Stimulated activated naive B cell treated with anti-CD40 and anti-IgM and Interleukin-4, amounts not matched to agents 10 μg/mL and 1 μg/mL and 100 μg/mL, for 72 hours (primary cell): Measurements from ENCODE around the gene LRRC3.
A peak's percentile ranks its signal among the peaks of the same experiment; 100 is the strongest.

Experiments used
- ATAC-seq, 2 donors: fragments of 150-1000 bp; cut with Tn5 transposase; replicated peaks; 2 replicates each; pipeline ENCODE4 v1.10.0; 2021; ENCODE audit warnings: moderate library complexity in 1 of 2
- DNase-seq: peaks from one replicate; pipeline ENCODE4 v3.0.0; 2021
- H3K27ac Mint-ChIP-seq: one replicate; pipeline ENCODE4 v1.8.0; 2022; ENCODE audit warnings: mild to moderate bottlenecking, mixed read lengths
- H3K27me3 Mint-ChIP-seq, 2 donors: one replicate each; pipeline ENCODE4 v1.8.0; 2022; ENCODE audit warnings: mixed read lengths in 2 of 2
- H3K36me3 Mint-ChIP-seq, 2 donors: one replicate each; pipeline ENCODE4 v1.8.0; 2022; ENCODE audit warnings: mixed read lengths in 2 of 2, mild to moderate bottlenecking in 1 of 2
- H3K4me1 Mint-ChIP-seq, 2 donors: one replicate each; pipeline ENCODE4 v1.8.0; 2022; ENCODE audit warnings: mixed read lengths in 2 of 2, mild to moderate bottlenecking in 1 of 2
- H3K4me3 Mint-ChIP-seq, 2 donors: one replicate each; pipeline ENCODE4 v1.8.0; 2022; ENCODE audit warnings: mild to moderate bottlenecking in 2 of 2, mixed read lengths in 2 of 2, moderate library complexity in 1 of 2
- H3K9me3 Mint-ChIP-seq, 2 donors: one replicate each; pipeline ENCODE4 v1.8.0; 2022; ENCODE audit warnings: mixed read lengths in 2 of 2, mild to moderate bottlenecking in 1 of 2

LRRC3 gene

DNA sequence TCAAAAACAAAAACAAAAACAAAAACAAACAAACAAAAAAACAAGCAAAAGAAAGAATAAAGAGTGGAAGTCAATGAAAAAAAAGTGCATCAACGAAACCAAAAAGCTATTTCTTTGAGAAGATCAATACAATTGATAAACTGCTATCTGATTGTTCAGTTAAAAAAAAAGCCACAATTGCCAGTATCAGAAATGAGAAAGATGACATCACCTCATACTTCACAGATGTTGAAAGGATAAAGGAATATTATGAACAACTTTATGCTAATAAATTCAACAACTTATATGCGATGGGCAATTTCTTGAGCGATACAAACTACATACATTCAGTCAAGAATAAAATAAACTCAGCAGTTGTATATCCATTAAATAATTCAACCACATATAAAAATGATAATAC, 2.2 kb upstream of the LRRC3 start:
- H3K9me3 Mint-ChIP-seq, result peaks cover 0 to 6% of the 10 kb centered on the region in 2 donors
- peaks cover 31 to 36% of the 10 kb centered on the region in 2 donors for H3K27me3 Mint-ChIP-seq
- DNase-seq, result no peak
- peaks cover 2 to 15% of the 10 kb centered on the region in 2 donors for H3K4me1 Mint-ChIP-seq
- H3K4me3 Mint-ChIP-seq, result no peak overlapping the region
- ATAC-seq, result no peak
- no peak overlapping the region for H3K27ac Mint-ChIP-seq
- no peaks in the 10 kb centered on the region for H3K36me3 Mint-ChIP-seq

DNA sequence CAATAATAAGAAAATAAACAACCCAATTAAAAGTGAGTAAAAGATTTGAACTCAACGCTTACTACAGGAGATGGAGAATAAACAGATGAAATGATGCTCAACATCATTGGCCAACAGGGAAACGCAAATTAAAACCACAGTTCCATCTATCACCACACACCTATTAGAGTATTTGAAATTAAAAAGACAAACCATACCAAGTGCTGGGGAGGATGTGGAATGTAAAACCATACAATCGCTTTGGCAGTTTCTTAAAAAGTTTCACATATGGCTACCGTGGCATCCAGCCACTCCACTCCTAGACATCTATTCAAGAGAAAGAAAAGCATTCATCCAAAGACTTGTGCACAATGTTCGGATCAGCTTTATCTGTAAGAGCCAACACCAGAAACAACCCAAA, 1.3 kb upstream of the LRRC3 start:
- ATAC-seq, result no peak
- peaks cover 0 to 6% of the 10 kb centered on the region in 2 donors for H3K9me3 Mint-ChIP-seq
- H3K27me3 Mint-ChIP-seq, result peaks cover 27 to 28% of the 10 kb centered on the region in 2 donors
- no peak for DNase-seq
- peaks cover 2 to 15% of the 10 kb centered on the region in 2 donors for H3K4me1 Mint-ChIP-seq
- no peaks in the 10 kb centered on the region for H3K36me3 Mint-ChIP-seq
- no peak overlapping the region for H3K4me3 Mint-ChIP-seq
- no peak overlapping the region for H3K27ac Mint-ChIP-seq

DNA sequence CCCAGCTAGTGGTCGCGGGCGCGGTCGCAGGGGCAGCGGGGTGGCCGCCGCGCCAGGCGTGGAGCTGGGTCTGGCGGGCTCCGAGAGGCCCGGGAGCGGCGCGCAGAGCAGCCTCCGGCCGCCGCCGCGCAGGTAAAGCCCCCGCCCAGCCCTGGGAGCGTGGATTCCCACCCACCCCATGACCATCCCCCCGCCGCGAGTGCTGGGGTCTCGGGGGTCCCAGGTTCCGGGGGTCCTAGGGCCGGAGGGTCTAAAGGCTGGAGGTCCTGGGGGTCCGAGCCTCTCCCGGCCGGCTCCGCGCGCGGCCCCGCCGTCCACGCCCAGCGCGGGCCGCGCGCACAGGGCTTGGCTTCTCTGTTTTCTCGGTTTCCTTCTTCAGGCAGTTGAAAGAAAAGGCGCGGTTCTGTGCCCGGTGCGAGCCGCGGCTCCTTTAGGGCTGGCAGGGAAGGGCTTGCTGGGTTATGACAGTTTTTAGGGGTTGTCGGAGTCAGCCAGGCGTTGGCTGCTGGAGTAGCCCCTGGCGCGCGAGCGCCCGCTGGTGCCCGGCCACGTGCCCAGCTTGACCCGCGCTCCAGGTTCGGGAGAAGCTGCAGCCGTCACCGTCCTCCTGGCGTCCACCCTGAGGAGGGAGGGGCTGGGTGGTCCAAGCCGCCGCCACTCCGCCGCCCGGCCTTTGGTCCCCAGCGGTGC, 359 bp downstream of the LRRC3 start:
- H3K4me3 Mint-ChIP-seq, result peak overlapping the region; percentile 81 to 84
- no peaks in the 10 kb centered on the region for H3K36me3 Mint-ChIP-seq
- peaks cover 15 to 17% of the 10 kb centered on the region in 2 donors for H3K27me3 Mint-ChIP-seq
- DNase-seq (peak; percentile 38), ATAC-seq (peak; percentile 74 to 76)
- peaks cover 2 to 15% of the 10 kb centered on the region in 2 donors for H3K4me1 Mint-ChIP-seq
- peak overlapping the region; percentile 31 for H3K27ac Mint-ChIP-seq
- peaks cover 0 to 6% of the 10 kb centered on the region in 2 donors for H3K9me3 Mint-ChIP-seq

DNA sequence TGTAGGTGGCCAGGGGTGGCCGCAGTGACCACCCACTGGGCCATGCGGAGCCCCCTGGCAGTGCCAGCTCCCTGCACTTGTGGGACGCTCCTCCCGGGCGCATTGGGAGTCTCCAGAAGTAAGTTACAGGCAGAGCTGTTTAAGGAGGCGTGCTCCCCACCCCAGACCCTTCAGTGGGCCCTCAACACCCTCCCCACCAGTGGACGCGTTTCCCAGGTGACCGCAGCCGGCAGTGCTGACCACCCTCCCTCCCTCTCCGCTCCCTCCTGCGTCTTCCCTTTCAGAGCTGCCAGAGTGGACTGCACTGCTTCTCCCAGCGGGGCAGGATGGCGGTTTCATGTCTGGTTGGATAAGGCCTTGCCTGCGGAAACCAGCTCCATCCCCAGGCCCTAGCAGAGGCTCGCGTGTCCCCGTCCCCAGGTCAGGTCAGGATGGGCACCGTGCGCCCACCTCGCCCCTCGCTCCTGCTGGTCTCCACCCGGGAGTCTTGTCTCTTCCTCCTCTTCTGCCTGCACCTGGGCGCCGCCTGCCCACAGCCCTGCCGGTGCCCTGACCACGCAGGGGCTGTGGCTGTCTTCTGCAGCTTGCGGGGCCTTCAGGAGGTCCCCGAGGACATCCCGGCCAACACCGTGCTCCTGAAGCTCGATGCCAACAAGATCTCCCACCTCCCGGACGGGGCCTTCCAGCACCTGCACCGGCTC, 1.1 kb downstream of the LRRC3 start:
- ATAC-seq (no peak), DNase-seq (no peak)
- Mint-ChIP-seq H3K36me3 (no peaks in the 10 kb centered on the region), H3K4me3 (peak overlapping the region; percentile 62 to 84), H3K4me1 (peaks cover 2 to 15% of the 10 kb centered on the region in 2 donors), H3K9me3 (peaks cover 0 to 6% of the 10 kb centered on the region in 2 donors), H3K27ac (no peak overlapping the region), H3K27me3 (peaks cover 8 to 11% of the 10 kb centered on the region in 2 donors)

DNA sequence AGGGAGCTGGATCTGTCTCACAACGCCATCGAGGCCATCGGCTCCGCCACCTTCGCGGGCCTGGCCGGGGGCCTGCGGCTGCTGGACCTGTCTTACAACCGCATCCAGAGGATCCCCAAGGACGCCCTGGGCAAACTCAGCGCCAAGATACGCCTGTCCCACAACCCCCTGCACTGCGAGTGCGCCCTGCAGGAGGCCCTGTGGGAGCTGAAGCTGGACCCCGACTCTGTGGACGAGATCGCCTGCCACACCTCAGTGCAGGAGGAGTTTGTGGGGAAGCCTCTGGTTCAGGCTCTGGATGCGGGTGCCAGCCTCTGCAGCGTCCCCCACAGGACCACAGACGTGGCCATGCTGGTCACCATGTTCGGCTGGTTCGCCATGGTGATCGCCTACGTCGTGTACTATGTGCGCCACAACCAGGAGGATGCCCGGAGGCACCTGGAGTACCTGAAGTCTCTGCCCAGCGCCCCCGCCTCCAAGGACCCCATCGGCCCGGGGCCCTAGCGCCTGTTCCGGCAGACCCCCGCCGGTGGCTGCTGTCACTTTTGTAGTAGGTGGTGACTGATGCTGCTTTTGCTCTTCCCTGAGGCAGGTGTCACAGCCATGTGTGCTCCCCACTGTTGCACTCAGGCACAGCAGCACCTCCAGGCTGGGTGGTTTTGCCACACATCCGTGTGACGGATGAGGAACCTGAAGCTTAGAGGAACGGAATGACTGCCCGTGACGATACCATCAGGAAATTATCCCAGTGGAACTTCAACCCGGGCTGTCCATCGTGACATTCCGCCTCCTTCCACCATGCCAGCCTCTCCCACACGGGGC, 1.8 kb downstream of the LRRC3 start:
- ATAC-seq (no peak), DNase-seq (no peak)
- peaks cover under 1 to 3% of the 10 kb centered on the region in 2 donors for H3K27me3 Mint-ChIP-seq
- H3K27ac Mint-ChIP-seq, result no peak overlapping the region
- H3K4me1 Mint-ChIP-seq, result peaks cover 2 to 15% of the 10 kb centered on the region in 2 donors
- peak overlapping the region; percentile 62 to 74 for H3K4me3 Mint-ChIP-seq
- no peaks in the 10 kb centered on the region for H3K36me3 Mint-ChIP-seq
- peaks cover 0 to 6% of the 10 kb centered on the region in 2 donors for H3K9me3 Mint-ChIP-seq

DNA sequence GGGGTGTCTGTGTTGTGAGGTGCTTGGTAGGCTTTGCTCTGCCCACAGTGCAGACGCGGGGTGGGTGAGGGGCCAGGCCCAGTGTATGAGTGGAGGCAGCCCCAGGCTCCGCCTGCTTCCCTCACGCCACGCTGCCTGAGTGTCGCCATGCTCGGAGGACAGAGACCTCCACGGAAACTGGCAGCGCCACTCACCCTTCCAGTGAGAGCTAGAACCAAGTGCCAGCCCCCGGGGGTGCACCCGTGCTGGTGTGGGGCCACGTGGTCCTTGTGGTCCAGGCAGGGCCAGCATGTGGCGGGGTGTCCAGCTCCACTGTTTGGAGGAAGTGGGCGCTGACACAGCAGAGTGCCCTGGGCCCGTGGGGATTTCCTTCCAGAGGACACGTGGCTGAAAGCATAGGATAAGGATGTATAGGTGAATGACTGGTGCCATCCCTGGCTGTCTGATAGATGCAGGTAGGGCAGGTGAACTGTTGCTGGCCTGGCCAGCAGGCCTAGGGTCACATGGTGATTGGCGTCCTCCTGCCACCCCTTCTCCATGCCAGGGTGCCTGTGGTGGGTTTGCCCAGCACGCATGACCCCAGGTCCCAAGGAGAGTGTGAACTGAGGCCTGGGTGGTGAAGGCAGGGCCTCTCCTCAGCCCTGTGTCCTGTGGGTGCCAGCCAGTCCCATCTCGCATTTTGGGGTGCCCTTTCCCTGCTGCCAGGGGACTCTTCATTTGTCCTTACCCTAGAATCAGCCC, 3.8 kb downstream of the LRRC3 start:
- H3K36me3 Mint-ChIP-seq, result no peaks in the 10 kb centered on the region
- ATAC-seq (no peak), DNase-seq (no peak)
- no peaks in the 10 kb centered on the region for H3K27me3 Mint-ChIP-seq
- peaks cover 0 to 2% of the 10 kb centered on the region in 2 donors for H3K9me3 Mint-ChIP-seq
- peaks cover 2 to 15% of the 10 kb centered on the region in 2 donors for H3K4me1 Mint-ChIP-seq
- H3K27ac Mint-ChIP-seq, result no peak overlapping the region
- no peak overlapping the region for H3K4me3 Mint-ChIP-seq

DNA sequence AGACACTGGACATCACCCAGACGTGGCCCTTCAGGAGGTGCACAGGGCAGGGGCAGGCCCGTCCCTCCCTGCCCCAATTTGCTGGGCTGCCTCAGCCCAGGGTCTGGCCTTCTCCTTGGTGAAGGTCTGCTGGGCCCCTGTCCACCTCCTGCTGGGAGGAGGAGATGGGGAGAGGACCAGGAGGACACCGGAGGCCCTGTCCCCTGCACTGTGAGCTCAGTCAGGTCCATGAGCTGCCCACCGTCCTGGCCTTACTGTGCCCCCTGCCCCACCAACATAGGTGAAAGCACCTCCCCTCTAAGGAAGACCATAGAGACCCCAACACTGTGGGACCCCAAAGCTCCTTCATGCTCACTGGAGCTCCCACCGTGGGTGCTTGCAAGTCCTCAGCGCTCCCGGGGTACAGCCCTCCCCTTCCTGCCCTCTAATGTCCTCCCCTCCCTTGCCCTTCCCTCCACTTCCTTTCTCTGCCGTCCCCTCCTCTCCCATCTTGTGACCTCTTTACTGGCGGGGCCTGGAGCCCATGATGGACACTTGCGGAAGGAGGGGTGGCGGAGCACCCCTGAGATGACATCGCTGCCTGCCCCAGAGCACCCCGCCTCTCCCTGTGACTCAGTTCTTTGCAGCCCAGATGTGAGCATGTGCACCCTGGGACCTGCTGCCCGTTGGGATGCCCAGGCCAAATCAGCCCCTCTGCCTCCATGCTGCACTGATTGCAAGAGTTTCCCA, 4.6 kb downstream of the LRRC3 start:
- Mint-ChIP-seq H3K36me3 (no peaks in the 10 kb centered on the region), H3K27ac (no peak overlapping the region), H3K4me1 (peaks cover 2 to 11% of the 10 kb centered on the region in 2 donors), H3K4me3 (no peak overlapping the region), H3K9me3 (peaks cover 0 to 1% of the 10 kb centered on the region in 2 donors), H3K27me3 (no peaks in the 10 kb centered on the region)
- DNase-seq, result no peak
- no peak for ATAC-seq

DNA sequence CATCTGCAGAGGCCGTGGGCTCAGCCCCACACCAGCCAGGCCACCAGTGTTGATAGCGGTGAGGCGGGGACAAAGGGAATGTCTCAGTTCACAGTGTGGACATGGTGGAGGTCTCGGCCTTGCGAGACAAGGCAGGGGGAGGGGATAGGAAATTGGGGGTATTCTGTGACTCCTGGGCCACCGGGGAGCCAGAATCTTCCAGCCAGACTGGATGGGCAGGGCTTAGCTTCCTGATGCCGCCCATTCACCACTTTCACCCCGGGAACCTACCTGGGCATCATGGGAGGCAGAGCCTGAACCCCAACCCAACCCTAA, 5.1 kb downstream of the LRRC3 start:
- DNase-seq (no peak), ATAC-seq (no peak)
- Mint-ChIP-seq H3K4me1 (peaks cover 0 to 9% of the 10 kb centered on the region in 2 donors), H3K36me3 (no peaks in the 10 kb centered on the region), H3K4me3 (no peak overlapping the region), H3K9me3 (no peaks in the 10 kb centered on the region), H3K27ac (no peak overlapping the region), H3K27me3 (no peaks in the 10 kb centered on the region)

DNA sequence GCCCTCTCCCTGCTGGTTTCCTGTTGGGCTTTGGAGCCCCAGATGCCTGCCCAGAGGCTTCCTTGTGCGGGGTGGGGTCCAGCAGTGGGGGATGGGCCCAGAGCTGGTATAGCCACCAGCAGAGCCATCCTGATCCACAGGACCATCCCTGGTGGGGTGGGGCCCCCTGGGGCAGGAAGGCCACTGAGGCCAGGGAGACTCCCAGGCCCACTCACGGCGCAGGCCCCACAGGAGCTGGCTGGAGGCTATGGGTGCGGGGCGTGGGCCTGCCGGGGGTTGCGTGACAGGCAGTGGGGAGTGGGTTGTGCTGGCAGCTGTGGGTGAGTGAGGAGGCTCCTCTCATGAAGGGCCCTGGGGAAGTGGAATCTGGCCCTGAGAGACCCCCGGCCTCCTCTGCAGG, 5.7 kb downstream of the LRRC3 start:
- no peak for DNase-seq
- no peak overlapping the region for H3K4me3 Mint-ChIP-seq
- no peaks in the 10 kb centered on the region for H3K27me3 Mint-ChIP-seq
- no peak for ATAC-seq
- H3K36me3 Mint-ChIP-seq, result no peaks in the 10 kb centered on the region
- peaks cover 0 to 7% of the 10 kb centered on the region in 2 donors for H3K4me1 Mint-ChIP-seq
- H3K9me3 Mint-ChIP-seq, result no peaks in the 10 kb centered on the region
- H3K27ac Mint-ChIP-seq, result no peak overlapping the region

DNA sequence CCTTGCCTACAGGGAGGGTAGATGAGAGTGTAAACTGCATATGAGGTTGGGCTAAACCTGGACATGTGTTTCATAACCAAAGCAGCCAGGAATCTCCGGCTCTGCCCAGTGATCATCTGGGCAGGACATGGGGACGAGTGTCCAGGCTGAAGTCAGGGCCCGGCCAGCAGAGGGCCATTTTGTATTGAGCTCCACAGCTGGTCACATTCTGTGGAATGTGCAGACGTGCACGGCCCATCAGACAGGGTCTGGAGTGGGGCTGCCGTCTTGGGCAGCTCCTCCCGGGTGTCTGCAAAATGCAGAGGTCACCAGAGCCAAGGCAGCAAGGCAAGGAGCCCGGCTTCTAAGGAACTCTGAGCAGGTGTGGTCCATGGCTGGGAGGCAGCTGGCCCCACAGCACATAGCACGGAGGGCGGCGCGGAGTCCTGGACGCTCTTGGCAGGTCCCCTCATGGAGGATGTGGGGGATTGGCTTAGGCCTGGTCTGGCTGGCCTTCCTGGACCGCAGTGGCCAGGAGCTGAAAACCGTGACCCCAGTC, 6.2 kb downstream of the LRRC3 start:
- H3K9me3 Mint-ChIP-seq, result no peaks in the 10 kb centered on the region
- H3K4me1 Mint-ChIP-seq, result peaks cover 0 to 2% of the 10 kb centered on the region in 2 donors
- H3K36me3 Mint-ChIP-seq, result no peaks in the 10 kb centered on the region
- H3K27ac Mint-ChIP-seq, result no peak overlapping the region
- no peaks in the 10 kb centered on the region for H3K27me3 Mint-ChIP-seq
- ATAC-seq (no peak), DNase-seq (no peak)
- no peak overlapping the region for H3K4me3 Mint-ChIP-seq

DNA sequence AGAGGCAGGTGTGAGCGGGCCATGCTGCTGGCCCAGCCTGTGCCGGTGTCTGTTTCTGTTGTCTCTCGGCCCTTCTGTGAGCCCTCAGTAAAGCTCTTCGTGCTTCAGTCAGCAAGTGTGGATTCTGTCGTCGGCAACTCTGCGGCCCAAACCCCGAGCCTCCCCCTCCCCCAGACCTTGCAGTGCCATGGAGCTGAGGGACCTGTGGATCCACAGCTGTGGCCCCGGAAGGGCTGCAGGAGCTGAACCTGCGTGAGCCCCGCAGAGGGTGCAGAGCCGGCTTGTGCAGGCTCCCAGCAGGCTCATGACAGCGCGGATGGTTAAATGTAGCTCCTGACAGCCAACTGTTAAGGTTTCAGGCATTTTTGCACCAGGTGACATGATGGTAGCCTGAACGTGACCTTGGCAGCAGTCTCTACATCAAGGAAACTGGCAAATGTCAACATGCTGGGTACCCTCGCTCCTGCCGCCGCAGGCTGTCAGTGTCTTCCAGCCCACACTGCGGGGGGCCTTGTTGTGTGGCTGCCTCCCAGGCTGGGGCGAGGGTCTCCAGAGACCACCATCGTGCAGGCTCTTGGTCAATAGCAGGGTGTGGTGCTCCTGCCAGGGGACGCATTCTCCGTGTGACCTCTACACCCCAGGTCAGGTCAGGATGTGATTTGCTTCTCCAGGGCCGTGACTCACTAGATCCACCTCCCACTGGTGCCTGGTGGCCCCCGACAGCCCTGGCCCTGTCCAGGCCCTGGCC, 7.0 kb downstream of the LRRC3 start:
- no peak overlapping the region for H3K27ac Mint-ChIP-seq

DNA sequence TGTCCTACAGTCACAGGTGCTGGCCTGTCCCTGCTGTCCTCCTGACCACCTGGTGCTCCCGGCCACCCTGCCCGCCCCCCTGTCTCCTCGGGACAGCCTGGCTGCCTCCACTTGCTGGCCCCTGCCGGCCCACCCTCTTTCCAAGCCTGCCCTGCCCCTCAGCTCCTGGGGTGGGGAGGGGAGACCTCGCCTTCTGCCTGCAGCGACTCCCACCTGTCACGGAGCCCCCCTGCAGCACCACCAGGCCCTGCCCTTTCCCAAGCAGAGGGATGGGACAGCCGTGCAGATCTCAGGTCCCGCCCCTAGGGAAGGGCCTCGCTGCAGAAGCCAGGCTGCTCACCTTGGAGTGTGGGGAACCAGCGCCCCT, 7.5 kb downstream of the LRRC3 start:
- DNase-seq, result no peak
- Mint-ChIP-seq H3K27ac (no peak overlapping the region), H3K4me3 (no peak overlapping the region), H3K9me3 (no peaks in the 10 kb centered on the region), H3K36me3 (no peaks in the 10 kb centered on the region), H3K27me3 (no peaks in the 10 kb centered on the region), H3K4me1 (peaks cover 0 to 2% of the 10 kb centered on the region in 2 donors)
- ATAC-seq, result no peak

More for the DNA sequence above, 7.0 kb downstream of the LRRC3 start:
- H3K4me3 Mint-ChIP-seq, result no peak overlapping the region
- H3K9me3 Mint-ChIP-seq, result no peaks in the 10 kb centered on the region
- no peaks in the 10 kb centered on the region for H3K36me3 Mint-ChIP-seq
- no peak for DNase-seq
- H3K4me1 Mint-ChIP-seq, result peaks cover 0 to 2% of the 10 kb centered on the region in 2 donors
- H3K27me3 Mint-ChIP-seq, result no peaks in the 10 kb centered on the region
- no peak for ATAC-seq

DNA sequence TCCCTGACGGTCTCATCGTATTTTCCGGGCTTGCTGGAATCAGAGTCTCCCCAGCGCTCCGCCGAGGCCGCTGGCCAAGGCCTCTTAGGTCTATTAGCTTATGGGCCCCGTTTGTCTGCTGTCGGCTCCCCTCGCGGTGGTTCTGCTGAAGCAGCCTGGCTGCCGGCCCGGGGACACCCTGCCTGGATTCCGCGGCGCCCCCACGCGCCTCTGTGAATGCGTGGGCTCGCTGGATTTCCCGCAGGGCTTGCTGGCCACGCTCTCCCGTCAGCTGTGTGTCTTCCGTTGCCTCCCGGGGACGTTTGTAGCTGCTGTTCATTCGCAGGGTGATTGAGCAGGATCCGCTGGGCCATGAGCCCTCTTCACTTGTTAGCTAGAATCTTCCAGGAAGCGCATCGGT, 8.4 kb downstream of the LRRC3 start:
- Mint-ChIP-seq H3K4me1 (peaks cover 0 to 2% of the 10 kb centered on the region in 2 donors), H3K9me3 (no peaks in the 10 kb centered on the region), H3K4me3 (no peak overlapping the region), H3K36me3 (no peaks in the 10 kb centered on the region), H3K27ac (no peak overlapping the region), H3K27me3 (no peaks in the 10 kb centered on the region)
- no peak for ATAC-seq
- DNase-seq, result no peak
